ENCODE measurements around the gene HOXA3. TPM values are rescaled to one million over a fixed set of nuclear protein-coding genes. Genes with fewer than 3 reads are reported as not detected.

Gene HOXA3
- total RNA-seq, 1 donor from 2014 or later = 0.72 TPM

- intact Hi-C loops (cut with micrococcal nuclease) = no loop called here
- ATAC-seq (no peak), DNase-seq (no peak)
These were observed 3.4 kb downstream of the HOXA3 start for GRCh38 chr7:27148756-27149641.

- no peak for ATAC-seq
- intact Hi-C loops (cut with micrococcal nuclease) = no loop called here
- DNase-seq = no peak
These were observed 4.2 kb downstream of the HOXA3 start for GRCh38 chr7:27148031-27148755.

GRCh38 chr7:27147199-27148030, 5.0 kb downstream of the HOXA3 start, which contains the start of gene HOXA6:
Gene HOXA6 (minus strand): TSS chr7:27147774. CDS start chr7:27147749, 25 bp downstream.
- intact Hi-C loops (cut with micrococcal nuclease) = no loop called here
- ATAC-seq = no peak
- no peak for DNase-seq

- intact Hi-C loops (cut with micrococcal nuclease) = no loop called here
- ATAC-seq = no peak
- DNase-seq = no peak
These were observed 5.7 kb downstream of the HOXA3 start for GRCh38 chr7:27146491-27147198.

GRCh38 chr7:27145914-27146412, 6.4 kb downstream of the HOXA3 start:
- no peak for ATAC-seq
- DNase-seq = no peak
- intact Hi-C loops (cut with micrococcal nuclease) = no loop called here

- ATAC-seq (no peak), DNase-seq (no peak)
- intact Hi-C loops (cut with micrococcal nuclease) = no loop called here
These were observed 7.0 kb downstream of the HOXA3 start for GRCh38 chr7:27145165-27145913.

GRCh38 chr7:27144781-27145164, 7.6 kb downstream of the HOXA3 start:
- no peak for ATAC-seq
- DNase-seq = no peak
- intact Hi-C loops (cut with micrococcal nuclease) = no loop called here

- intact Hi-C loops (cut with micrococcal nuclease) = no loop called here
- ATAC-seq (no peak), DNase-seq (no peak)
These were observed 8.2 kb downstream of the HOXA3 start for GRCh38 chr7:27143950-27144780.

- DNase-seq = no peak
- no peak for ATAC-seq
- intact Hi-C loops (cut with micrococcal nuclease) = no loop called here
These were observed 9.1 kb downstream of the HOXA3 start, which contains the start of gene HOXA5 for GRCh38 chr7:27143023-27143949. Gene HOXA5 (minus strand): TSS chr7:27143681. CDS start chr7:27143607, 74 bp downstream.

GRCh38 chr7:27142580-27143022, 9.8 kb downstream of the HOXA3 start:
- intact Hi-C loops (cut with micrococcal nuclease) = no loop called here
- no peak for ATAC-seq
- DNase-seq = no peak

- no peak for DNase-seq
- intact Hi-C loops (cut with micrococcal nuclease) = no loop called here
- no peak for ATAC-seq
These were observed 10.3 kb downstream of the HOXA3 start for GRCh38 chr7:27141923-27142579.

GRCh38 chr7:27141137-27141922, 11.1 kb downstream of the HOXA3 start:
- DNase-seq (no peak), ATAC-seq (no peak)
- intact Hi-C loops (cut with micrococcal nuclease) = no loop called here

GRCh38 chr7:27140126-27140857, 12.1 kb downstream of the HOXA3 start:
- DNase-seq (no peak), ATAC-seq (no peak)
- intact Hi-C loops (cut with micrococcal nuclease) = no loop called here
